GM12874 (cell line): ENCODE data around the gene MEMO1.

ENCODE experiments used
- CTCF ChIP-seq: IDR thresholded peaks from 2 replicates; pipeline ENCODE4 v1.5.1; 2011; ENCODE audit warnings: low read depth, mild to moderate bottlenecking, control low read depth, low read length, moderate library complexity; ENCODE audit not compliant: insufficient read depth

Gene MEMO1

GRCh38 chr2:32011485-32011960 lies 715 bp upstream of the MEMO1 start:
- TF ChIP-seq CTCF: no peak

- TF ChIP-seq CTCF: no peak
Observed at GRCh38 chr2:32009516-32010256, 1.1 kb downstream of the MEMO1 start.

- no peak for TF ChIP-seq CTCF
Observed at GRCh38 chr2:32008805-32009515, 1.8 kb downstream of the MEMO1 start.

GRCh38 chr2:32007121-32007391 lies 3.8 kb downstream of the MEMO1 start:
- no peak for TF ChIP-seq CTCF

GRCh38 chr2:32005371-32005976 lies 5.3 kb downstream of the MEMO1 start:
- no peak for TF ChIP-seq CTCF

GRCh38 chr2:32003791-32004190 lies 7.0 kb downstream of the MEMO1 start:
- no peak for TF ChIP-seq CTCF

- no peak for TF ChIP-seq CTCF
Observed at GRCh38 chr2:32002406-32002805, 8.4 kb downstream of the MEMO1 start.
